GM19193 (cell line): ENCODE measurements around the gene CTNNBL1.

ENCODE experiments used
- POLR2A ChIP-seq: IDR thresholded peaks from 4 replicates; pipeline ENCODE4 v1.6.1; 2011; ENCODE audit not compliant: insufficient read depth, insufficient read length; ENCODE audit errors: extremely low read depth

CTNNBL1 gene

GRCh38 chr20:37853823-37854375, 160.1 kb downstream of the CTNNBL1 start:
- TF ChIP-seq POLR2A: no peak

GRCh38 chr20:37856932-37857660, 163.3 kb downstream of the CTNNBL1 start:
- TF ChIP-seq POLR2A: no peak

- no peak for TF ChIP-seq POLR2A
These were observed 165.8 kb downstream of the CTNNBL1 start for GRCh38 chr20:37859406-37860171.

DNA sequence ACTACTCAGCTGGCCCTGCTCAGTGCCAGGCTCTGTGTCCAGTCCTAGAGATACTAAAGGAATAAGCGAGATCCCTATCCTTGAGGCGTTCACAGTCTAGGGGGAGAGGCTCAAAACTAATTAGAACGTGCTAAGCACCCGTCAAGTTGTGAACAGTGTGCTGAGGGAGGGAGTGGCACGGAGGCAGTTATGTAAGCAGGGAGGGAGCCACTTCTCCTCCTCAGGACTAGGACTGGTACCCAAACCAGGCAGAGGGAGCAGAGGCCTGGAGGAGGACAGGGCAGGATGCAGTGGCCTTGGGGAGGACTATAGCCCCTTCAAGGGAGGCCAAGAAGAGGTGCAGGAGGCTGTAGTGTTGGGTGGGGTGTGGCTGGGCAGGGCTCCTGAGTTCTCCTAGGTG, 169.5 kb downstream of the CTNNBL1 start:
- TF ChIP-seq POLR2A: no peak

- no peak for TF ChIP-seq POLR2A
These were observed 170.5 kb downstream of the CTNNBL1 start for GRCh38 chr20:37864298-37864697.

DNA sequence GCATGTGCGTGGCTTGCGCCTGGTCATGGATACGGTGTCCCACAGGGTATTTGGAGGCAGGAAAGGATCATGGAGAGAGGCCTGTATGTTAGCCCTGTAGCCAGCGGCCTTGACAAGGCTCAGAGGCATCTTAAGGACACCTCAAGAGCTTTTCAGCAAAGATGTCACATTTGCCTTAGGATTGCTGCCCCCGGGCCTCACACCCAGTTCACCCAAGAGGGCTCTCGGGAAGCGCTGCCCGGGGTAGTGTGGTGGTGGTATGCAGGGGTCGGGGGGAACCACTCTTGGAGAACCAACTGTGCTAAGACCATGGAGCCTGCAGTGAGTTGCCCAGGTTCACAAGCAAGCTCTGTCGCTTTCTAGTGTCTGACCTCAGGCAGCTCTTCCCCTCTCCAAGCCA, 172.2 kb downstream of the CTNNBL1 start:
- TF ChIP-seq POLR2A: no peak

GRCh38 chr20:37867289-37868195, 173.7 kb downstream of the CTNNBL1 start:
- TF ChIP-seq POLR2A: no peak

DNA sequence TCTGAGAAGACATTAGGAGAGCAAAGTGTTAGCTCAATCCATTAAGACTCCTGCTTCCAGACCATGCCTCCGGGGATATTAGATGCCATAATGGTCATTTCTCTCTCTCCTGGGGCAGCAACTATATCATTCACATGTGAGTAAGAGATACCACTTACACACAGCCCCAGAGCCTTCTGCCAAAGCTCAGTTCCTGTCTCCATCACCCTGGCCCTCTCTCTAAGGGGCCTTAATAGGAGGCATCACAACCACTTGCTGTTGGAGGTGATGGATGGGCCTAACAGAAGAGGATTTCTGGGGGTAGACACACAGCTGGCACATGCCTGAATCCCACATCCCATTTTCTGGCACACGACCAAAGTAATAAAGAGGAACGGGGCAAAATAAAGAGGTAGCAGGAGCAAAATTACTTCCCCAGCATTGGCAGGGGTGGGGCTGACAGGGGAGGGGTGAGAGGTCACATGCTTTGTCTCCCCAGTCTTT, 175.1 kb downstream of the CTNNBL1 start:
- no peak for TF ChIP-seq POLR2A

- TF ChIP-seq POLR2A: no peak
These were observed 175.6 kb downstream of the CTNNBL1 start for GRCh38 chr20:37869334-37869861.

GRCh38 chr20:37870294-37870693, 176.5 kb downstream of the CTNNBL1 start:
- TF ChIP-seq POLR2A: no peak

DNA sequence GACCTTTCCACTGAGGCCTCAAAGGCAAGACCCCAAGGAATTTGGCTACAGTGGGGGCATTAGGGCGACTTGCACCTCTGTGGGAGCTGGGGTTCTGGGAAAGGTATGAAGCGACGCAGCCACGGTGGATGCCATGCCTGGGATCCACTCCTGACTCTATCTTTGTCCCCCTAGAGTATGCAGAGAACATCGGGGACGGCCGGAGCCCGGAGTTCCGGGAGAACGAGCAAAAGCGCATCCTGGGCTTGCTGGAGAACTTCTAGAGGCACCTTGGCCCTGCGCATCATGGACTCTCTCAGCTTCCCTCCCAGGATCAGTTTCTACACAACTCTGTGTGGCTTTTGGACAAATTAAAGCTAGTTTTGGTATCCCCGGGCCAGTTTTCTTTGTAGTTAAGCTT, 177.9 kb downstream of the CTNNBL1 start:
- no peak for TF ChIP-seq POLR2A

DNA sequence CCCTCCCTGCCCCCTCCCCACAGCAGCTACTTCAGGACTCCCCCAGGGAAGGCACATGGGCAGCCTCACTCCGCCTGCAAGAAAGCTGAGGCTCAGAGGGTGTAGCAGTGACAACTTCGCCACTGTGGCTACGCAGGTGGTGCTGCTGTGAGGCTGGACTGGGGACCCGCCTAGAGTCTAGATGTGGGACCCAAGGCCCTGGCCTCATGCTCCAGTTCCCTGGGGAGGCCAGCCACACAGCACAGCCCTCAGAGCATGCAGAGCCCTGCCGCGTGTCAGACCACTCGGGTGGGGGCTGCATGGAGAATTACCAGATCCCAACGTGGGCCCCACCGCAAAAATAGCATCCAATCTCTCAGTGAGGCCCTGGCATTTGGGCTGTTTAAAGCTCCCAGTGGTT, 178.3 kb downstream of the CTNNBL1 start:
- no peak for TF ChIP-seq POLR2A

DNA sequence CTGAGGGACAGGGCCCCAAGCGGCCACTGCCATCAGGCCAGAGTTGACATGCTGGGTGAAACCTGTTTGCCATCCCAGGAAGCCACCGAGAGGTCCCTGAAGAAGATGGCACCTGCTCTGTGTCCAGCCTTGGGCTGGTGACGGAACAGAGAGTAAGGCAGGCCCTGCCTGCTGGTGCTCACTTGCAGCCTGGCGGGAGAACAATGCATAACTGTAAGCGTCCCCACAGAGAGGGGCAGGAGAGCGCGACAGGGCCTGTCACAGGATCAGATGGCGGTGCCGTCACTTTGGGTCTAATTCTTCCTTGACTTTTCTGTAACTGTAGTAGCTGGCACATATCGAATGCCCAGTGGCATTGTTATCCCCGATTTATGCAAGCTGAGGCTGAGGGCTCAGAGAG, 180.1 kb downstream of the CTNNBL1 start:
- TF ChIP-seq POLR2A: no peak

DNA sequence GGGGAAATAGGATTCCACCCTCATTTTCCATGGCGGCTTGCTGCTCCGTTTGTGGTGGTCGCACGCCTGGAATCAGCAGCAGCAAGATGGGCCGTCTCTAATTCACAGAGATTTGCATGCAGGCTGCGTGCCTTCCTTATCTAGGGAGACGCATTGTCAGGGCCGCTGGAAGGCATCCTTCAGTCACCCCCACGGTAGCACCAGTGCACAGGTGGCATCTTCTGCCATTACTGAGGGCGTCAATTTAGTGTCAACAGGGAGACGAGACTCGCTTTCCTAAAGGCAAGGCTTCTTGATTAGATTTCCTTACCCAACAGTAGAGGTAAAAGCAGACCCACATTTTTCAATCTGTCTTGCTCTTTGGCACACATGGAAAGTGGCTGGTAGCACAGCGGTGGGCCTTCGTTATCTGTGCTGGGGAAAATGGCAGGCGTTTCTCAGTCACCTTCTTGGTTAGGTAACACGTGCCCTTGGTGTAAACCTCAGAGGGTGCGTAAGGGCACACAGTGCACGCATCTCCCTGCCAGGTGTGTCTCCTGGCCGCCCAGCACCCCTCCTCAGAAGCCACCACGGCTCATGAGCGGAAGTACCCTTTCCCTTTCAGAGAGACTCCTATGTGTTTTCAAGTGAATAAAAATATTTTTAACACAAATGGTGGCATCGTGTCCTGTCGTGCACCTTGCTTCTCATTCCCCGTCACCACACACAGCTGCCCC, 181.8 kb downstream of the CTNNBL1 start:
- TF ChIP-seq POLR2A: no peak
